ENCODE results near the gene MGA.

The MGA gene

DNA sequence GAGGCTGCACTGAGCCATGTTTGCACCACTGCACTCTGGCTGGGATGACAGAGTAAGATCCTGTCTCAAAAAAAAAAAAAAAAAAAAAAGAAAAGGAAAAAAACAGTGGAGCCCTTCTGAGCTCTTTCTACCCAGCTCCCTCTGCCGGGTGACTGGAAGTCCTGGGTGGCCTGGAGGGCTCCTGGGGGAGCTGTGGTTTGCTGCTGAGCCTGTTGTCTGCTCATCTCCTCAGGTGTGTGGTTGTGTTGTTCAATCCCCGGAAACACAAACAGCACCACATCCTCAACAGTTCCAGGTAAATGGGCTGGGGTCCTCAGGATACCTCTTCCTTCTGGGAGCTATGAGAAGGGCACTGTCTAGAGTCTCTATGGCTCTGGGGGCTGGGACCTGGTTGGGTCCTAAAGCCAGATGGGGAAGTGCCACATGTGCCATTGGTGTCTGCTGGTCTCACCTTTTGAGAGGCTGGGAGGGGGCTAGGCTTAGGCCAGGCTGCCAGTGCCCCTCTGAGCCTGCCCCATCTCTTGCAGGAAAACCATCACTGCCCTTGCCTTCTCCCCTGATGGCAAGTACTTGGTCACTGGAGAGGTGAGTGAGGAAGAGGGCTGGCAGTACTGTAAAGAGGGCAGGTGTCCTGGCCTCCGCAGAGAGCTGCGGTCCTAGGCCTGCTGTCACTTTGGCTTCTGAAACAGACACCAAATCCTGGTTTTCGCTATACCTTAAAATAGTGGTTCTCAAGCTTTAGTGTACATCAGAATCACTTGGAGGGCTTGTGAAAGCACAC is 150.6 kb downstream of the MGA start:
- no peak for DNase-seq

DNA sequence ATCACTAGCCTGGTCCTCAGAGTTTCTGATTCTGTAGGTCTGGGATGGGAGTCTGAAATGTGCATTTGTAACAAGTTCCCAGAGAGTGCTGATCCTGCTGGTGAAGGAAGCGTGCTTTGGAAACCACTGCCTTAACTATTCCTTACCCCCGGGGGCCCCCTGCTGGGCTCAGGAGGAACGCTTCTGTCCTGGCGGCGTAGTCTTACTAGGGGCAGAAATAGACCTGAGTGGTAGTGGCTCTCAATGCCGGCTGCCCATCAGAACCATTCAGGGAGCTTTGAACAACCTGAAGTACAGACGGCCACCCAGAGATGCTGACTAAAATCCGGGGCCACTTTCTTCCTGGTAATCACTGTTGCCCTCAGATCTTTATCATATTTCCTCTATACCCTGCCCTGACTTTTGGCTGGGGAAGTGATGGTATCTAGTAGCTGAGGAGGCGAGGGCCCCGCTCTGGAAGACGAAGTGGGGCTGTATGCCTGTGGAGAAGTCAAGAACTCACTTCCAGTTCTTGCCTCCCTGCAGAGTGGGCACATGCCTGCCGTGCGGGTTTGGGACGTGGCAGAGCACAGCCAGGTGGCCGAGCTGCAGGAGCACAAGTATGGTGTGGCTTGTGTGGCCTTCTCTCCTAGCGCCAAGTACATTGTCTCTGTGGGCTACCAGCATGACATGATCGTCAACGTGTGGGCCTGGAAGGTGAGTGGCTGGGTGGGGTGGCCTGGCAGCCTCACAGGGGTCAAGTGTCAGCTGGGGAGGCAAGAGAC is 151.4 kb downstream of the MGA start:
- DNase-seq: peak; percentile 75

DNA sequence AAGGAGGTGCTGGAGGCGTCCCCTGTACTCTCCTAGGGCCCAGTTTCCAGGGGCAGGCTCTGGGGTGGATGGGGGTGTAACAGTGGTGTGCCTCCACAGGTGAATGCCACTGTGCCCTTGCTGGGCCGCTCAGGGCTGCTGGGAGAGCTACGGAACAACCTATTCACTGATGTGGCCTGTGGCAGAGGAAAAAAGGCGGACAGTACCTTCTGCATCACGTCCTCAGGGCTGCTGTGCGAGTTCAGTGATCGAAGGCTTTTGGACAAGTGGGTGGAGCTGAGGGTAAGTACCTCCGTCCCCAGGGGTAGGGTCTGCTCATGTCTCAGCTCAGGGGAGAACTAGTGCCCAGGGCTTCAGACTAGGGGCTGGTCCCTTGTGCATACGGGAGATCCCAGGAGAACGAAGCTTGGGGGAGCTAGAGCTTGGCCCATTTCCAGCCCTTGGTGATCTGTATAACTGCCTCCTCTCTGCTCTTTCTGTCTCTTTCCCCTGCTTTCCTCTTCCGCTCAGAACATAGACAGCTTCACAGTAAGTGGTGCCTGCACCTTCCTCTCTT is 152.7 kb downstream of the MGA start:
- DNase-seq: no peak

DNA sequence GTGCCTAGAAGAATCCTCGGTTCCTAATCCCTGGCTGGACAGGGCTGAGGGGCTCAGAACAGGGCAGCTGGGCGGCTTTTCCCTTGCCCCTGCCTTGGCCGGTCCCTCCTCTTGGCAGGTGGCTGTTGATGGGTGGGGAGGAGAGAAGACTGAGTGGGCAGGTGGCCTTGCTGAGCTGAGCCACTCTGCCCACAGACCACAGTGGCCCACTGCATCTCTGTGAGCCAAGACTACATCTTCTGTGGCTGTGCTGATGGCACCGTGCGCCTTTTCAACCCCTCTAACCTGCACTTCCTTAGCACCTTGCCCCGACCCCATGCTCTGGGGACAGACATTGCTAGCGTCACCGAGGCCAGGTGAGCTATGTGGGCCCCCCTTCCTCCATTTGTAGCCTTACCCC is 153.2 kb downstream of the MGA start:
- DNase-seq: no peak

DNA sequence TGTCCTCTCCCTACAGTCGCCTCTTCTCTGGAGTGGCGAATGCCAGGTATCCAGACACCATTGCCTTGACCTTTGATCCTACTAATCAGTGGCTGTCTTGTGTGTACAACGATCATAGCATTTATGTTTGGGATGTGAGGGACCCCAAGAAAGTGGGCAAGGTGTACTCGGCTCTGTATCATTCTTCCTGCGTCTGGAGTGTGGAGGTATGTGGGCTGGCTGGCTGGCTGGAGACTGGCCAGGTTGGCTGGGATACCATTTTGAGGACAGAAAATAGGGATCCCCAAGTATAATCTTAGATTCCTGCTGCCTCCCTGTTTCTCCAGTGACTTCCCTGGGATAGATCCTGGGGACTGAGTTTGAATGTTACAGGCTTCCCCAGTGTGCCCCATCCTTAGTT is 154.3 kb downstream of the MGA start:
- DNase-seq: no peak

DNA sequence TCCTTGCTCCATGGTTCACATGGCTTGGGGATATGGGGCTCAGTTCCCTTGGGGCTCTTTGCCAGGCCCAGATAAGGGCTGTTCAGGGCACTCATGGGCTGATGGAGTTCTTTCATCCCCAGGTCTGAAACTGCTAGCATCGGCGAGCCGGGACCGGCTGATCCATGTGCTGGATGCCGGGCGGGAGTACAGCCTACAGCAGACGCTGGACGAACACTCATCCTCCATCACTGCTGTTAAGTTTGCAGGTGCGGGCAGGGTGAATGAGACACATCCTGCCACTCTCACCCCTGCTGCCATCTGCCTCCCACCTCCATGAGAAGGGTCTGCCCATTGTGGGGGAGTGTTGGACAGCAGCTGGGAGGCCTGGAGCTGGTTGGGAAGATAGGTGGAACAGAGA is 156.6 kb downstream of the MGA start:
- no peak for DNase-seq

DNA sequence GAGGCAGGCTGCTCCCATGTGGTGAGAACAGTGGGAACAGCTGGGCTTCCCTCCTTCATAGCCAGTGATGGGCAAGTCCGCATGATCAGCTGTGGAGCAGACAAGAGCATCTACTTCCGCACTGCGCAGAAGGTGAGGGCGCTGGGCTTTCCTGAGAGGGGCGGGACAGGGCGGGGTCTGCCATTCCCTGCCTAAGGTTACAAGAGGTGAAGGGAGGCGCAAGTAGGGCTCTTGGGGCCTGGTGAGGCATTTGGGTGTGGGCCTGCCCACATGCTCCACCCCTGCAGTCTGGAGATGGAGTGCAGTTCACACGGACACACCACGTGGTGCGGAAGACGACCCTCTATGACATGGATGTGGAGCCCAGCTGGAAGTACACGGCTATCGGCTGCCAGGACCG is 157.1 kb downstream of the MGA start:
- no peak for DNase-seq

DNA sequence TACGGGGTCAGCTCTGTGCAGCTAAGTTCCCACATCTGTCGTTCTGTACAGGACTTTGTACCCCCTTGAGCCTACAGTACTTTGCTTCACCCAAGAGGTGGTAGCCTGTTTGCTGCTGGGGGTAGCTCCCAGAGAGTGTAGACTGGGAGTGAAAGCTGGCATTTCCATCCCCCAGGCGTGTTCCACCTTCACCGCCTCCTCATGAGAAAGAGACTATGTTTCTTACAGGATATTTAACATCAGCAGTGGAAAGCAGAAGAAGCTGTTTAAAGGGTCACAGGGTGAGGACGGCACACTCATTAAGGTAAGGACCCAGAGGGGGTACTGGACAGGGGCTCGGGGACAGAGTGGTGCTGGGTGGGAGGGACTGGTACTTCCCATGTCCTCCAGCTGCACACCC is 157.6 kb downstream of the MGA start:
- no peak for DNase-seq

DNA sequence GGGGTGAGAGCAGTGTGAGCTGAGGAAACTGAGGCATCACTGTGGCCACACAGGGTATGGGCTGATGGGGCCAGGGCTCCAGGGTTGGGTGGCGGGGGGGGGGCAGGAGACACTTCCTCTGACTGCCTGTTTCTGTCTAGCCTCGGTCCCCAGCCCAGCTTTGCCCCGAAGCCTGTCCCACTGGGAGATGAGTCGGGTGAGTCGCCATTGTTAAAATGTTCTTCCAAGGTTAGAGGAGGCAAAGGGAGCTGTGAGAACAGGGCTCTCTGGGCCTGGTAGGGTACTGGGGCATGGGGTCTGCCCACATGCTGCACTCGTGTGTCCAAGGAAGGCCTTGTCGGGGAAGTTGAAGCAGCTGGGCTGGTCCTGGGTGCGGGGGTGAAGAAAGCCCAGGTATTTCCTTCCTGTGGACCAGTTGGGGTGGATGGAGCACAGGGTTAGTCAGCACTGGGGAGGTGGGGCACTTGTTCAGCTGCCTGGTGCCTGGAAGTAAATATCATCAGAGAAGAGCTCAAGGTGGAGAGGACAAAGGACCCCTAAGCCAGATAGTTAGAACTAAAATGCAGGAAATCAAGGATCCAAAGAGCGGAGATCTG is 159.3 kb downstream of the MGA start:
- no peak for DNase-seq

DNA sequence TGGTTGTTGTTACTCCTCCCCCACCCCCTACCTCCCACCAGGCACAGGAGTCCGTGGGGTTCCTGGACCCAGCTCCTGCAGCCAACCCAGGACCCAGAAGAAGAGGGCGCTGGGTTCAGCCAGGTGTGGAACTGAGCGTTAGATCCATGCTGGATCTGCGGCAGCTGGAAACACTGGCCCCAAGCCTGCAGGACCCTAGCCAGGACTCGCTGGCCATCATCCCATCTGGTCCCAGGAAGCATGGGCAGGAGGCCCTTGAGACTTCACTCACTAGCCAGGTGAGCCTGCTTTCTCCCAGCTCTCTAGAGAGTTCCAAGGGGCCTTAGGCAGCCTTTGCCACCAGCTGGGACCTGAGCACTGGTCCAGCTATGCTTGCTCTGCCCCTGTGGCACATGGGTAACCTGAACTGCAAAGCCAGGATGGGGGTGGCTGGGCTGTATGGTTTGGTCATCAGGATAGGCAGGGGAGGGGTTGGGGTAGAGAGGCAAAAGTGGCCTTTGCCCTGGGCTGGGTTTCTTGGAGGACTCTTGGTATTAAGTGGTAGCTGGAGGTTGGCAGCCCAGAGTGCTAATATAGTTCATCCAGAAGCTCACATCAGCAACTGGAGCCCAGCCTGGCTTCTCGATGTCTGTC is 160.7 kb downstream of the MGA start:
- DNase-seq: no peak

DNA sequence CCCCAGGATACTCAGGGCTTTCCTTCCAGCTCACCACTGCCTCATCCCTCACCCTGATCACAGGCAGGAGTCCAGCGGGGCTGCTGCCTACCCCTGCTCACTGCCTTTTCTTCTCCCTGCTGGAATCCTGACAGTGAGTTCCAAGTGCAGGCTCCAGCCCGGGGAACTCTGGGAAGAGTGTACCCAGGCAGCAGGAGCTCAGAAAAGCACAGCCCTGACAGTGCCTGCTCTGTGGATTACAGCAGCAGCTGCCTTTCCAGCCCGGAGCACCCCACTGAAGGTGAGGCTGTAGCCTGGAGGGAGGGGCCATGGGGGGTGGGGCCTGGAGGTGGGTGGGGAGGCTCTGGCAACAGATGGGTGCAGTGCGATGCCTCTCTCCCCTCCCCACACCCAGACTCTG is 161.6 kb downstream of the MGA start:
- DNase-seq: no peak

DNA sequence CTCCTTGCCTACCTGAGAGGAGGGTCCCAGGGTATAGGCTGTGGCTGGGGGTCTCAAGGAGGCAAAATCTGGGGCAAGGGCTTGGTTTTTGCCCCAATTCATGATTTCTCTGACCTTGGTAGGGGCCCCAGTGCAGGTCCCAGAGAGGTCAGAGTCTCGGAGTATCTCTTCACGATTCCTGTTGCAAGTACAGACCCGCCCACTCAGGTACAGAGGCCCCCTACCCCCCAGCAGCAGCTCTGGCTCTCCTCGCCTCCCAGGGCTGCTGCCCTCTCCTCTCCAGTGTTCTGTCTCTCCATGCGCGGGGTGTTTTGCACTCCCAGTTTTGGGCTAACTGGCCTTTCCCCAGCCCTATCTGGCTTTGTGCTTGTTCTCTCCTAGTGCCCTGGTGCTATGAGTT is 162.3 kb downstream of the MGA start:
- DNase-seq: no peak
